HG02588 (cell line): Measurements from ENCODE around the gene RBMS3.
"Not testable (repeated sequence)": the region's sequence is repeated elsewhere in the genome, so short reads cannot be mapped to it uniquely, and the experiment has no call there.

Experiments used
- ATAC-seq: cut with Tn5 transposase; IDR thresholded peaks from one replicate; pipeline ENCODE4 v1.9.1; 2021; ENCODE audit warnings: mild to moderate bottlenecking, moderate library complexity; ENCODE audit not compliant: unreplicated experiment

The RBMS3 gene

GRCh38 chr3:29649815-29650547, 369.1 kb downstream of the RBMS3 start:
- ATAC-seq = peak; percentile 64

- no peak for ATAC-seq
These were observed 372.8 kb downstream of the RBMS3 start for GRCh38 chr3:29653680-29654079.

- no peak for ATAC-seq
These were observed 374.3 kb downstream of the RBMS3 start for GRCh38 chr3:29655015-29655747.

- ATAC-seq = no peak
These were observed 384.8 kb downstream of the RBMS3 start for GRCh38 chr3:29665688-29666087.

- ATAC-seq = no peak
These were observed 387.4 kb downstream of the RBMS3 start for GRCh38 chr3:29668233-29668632.

GRCh38 chr3:29668728-29669127, 387.9 kb downstream of the RBMS3 start:
- ATAC-seq = no peak

GRCh38 chr3:29670476-29670875, 389.6 kb downstream of the RBMS3 start:
- ATAC-seq = not testable (repeated sequence)

GRCh38 chr3:29677421-29677820, 396.6 kb downstream of the RBMS3 start:
- no peak for ATAC-seq

- ATAC-seq = no peak
These were observed 399.1 kb downstream of the RBMS3 start for GRCh38 chr3:29679944-29680343.

GRCh38 chr3:29683018-29683993, 402.4 kb downstream of the RBMS3 start:
- peak; percentile 49 for ATAC-seq

- peak; percentile 91 for ATAC-seq
These were observed 406.2 kb downstream of the RBMS3 start for GRCh38 chr3:29686889-29687592.

- ATAC-seq = no peak
These were observed 409.9 kb downstream of the RBMS3 start for GRCh38 chr3:29690686-29691353.

GRCh38 chr3:29693863-29694262, 413.0 kb downstream of the RBMS3 start:
- no peak for ATAC-seq

- ATAC-seq = no peak
These were observed 413.5 kb downstream of the RBMS3 start for GRCh38 chr3:29694331-29694730.

GRCh38 chr3:29694783-29695182, 413.9 kb downstream of the RBMS3 start:
- ATAC-seq = no peak

- no peak for ATAC-seq
These were observed 414.3 kb downstream of the RBMS3 start for GRCh38 chr3:29695201-29695600.

GRCh38 chr3:29695643-29696198, 414.9 kb downstream of the RBMS3 start:
- no peak for ATAC-seq

- ATAC-seq = no peak
These were observed 415.4 kb downstream of the RBMS3 start for GRCh38 chr3:29696311-29696710.

- ATAC-seq = no peak
These were observed 417.1 kb downstream of the RBMS3 start for GRCh38 chr3:29697989-29698388.

GRCh38 chr3:29700256-29700655, 419.4 kb downstream of the RBMS3 start:
- no peak for ATAC-seq
